Activated CD4-positive, alpha-beta T cell treated with anti-CD3 and anti-CD28 coated beads for 36 hours (primary cell): ENCODE measurements around the gene HAGH. TPM values are rescaled to one million over a fixed set of nuclear protein-coding genes. Genes with fewer than 3 reads are reported as not detected.

Experiments
- ATAC-seq: fragments of 200-7000 bp; cut with Tn5 transposase; one replicate; pipeline ENCODE4 v1.10.0; 2021; ENCODE audit warnings: mild to moderate bottlenecking, moderate library complexity
- CTCF ChIA-PET: fragments of 350-600 bp; sonication (Branson Sonifier 250); formaldehyde crosslinking; loops from one replicate; lab custom pipeline; 2021; ENCODE audit warnings: antibody characterized with exemption; lab: Charles Lee
- POLR2A ChIA-PET: fragments of 350-600 bp; sonication (Branson Sonifier 250); formaldehyde crosslinking; loops from one replicate; lab custom pipeline; 2021; ENCODE audit warnings: antibody characterized with exemption, inconsistent platforms; lab: Charles Lee
- DNase-seq: peaks from one replicate; pipeline ENCODE4 v3.0.0-alpha.2; 2020
- H3K27ac Mint-ChIP-seq: one replicate; pipeline ENCODE4 v1.8.0; 2021; ENCODE audit warnings: mixed read lengths
- H3K27me3 Mint-ChIP-seq: one replicate; pipeline ENCODE4 v1.8.0; 2021; ENCODE audit warnings: mixed read lengths
- H3K36me3 Mint-ChIP-seq: one replicate; pipeline ENCODE4 v1.8.0; 2021; ENCODE audit warnings: low read depth, mixed read lengths
- H3K4me1 Mint-ChIP-seq: one replicate; pipeline ENCODE4 v1.8.0; 2021; ENCODE audit warnings: mixed read lengths
- H3K4me3 Mint-ChIP-seq: one replicate; pipeline ENCODE4 v1.8.0; 2021; ENCODE audit warnings: mild to moderate bottlenecking, moderate library complexity, mixed read lengths
- H3K9me3 Mint-ChIP-seq: one replicate; pipeline ENCODE4 v1.8.0; 2021; ENCODE audit warnings: low read depth, mixed read lengths
- intact Hi-C, 2 experiments: fragments of 100-400 bp; cut with DNase I in 1 of 2; cut with micrococcal nuclease in 1 of 2; formaldehyde crosslinking; loops; one replicate each; pipeline versions ENCODE4 v1.14.2 to v1.15.1; 2022 to 2024; cut with DNase I, micrococcal nuclease
- total RNA-seq, 2 experiments: library from RNA; stranded (reverse); gene quantifications; one replicate each; pipeline ENCODE4 v1.2.3, GENCODE V29; 2021

Gene HAGH
- total RNA-seq, 2 experiments from 2014 or later = 20.9 to 25.0 TPM

DNA sequence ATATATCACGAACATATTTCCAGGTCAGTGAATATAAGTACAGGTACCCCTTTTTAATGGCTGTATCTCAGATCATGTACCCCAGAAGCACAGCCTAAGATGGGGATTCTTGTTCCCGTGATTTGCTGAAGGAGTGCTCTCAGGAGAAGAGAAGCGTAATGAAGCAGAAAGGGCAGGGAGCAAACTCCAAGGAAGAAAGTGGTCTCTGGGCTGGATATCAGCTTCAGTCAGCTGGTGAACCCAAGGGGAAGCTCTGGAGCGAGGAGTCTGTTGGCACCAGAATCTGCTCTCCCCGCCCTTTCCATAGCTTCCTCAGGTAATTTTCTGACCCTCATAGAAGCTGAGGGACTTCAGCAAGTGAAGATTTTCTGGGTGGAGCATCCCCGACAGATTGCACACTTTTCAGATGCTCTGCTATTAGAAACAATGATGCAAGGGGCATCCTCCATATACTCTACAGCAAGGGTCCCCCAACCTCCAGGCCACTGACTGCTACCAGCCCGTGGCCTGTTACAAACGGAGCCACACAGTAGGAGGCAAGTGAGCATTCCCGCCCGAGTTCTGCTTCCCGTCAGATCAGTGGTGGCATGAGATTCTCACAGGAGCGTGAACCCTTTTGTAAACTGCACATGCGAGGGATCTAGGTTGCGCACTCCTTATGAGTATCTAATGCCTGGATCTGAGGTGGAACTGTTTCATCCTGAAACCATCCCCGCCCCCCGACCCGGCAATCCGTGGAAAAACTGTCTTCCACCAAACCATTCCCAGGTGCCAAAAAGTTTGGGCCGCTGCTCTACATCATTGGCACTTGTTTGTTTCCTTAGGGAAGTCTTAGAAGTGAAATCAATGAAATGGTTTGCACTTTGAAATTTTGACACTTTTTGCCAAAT is 4.8 kb upstream of the HAGH start:
- Mint-ChIP-seq H3K27ac (no peak overlapping the region), H3K9me3 (no peaks in the 10 kb centered on the region), H3K36me3 (peaks cover 5% of the 10 kb centered on the region), H3K4me3 (no peak overlapping the region), H3K4me1 (peaks cover 19% of the 10 kb centered on the region), H3K27me3 (no peaks in the 10 kb centered on the region)
- DNase-seq (no peak), ATAC-seq (no peak)
- CTCF ChIA-PET = interaction anchor here (1.3 kb wide), 1 partner anchor 10 kb away, joined by 3 read pairs; no protein-coding TSS in a partner anchor
- intact Hi-C loops = no loop called here
- POLR2A ChIA-PET = no interaction called here

DNA sequence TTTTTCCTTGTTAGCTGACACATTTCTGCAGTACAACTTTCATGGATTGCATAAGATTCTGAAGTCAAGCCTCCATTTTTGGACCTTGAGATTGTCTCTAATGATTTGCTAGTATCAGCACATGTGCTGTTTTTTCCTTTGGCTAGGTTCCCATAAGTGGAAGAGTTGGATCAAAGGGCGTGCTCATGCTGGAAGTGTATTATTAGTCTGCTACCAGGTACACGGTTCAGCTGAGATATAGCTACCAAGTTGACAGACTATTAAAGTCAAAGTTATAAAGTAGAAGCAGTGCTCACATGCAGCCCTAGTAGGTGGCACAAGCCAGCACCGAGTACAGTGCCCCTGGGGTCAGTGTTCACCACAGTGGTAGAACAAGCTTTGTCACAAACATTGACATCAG is 3.6 kb upstream of the HAGH start:
- Mint-ChIP-seq H3K27me3 (no peaks in the 10 kb centered on the region), H3K9me3 (no peaks in the 10 kb centered on the region), H3K27ac (no peak overlapping the region), H3K4me1 (peaks cover 22% of the 10 kb centered on the region), H3K4me3 (no peak overlapping the region), H3K36me3 (peaks cover 5% of the 10 kb centered on the region)
- ChIA-PET CTCF (interaction anchor here (1.3 kb wide), 1 partner anchor 11 kb away, joined by 3 read pairs; no protein-coding TSS in a partner anchor), POLR2A (no interaction called here)
- ATAC-seq = no peak
- no peak for DNase-seq
- intact Hi-C loops = no loop called here

DNA sequence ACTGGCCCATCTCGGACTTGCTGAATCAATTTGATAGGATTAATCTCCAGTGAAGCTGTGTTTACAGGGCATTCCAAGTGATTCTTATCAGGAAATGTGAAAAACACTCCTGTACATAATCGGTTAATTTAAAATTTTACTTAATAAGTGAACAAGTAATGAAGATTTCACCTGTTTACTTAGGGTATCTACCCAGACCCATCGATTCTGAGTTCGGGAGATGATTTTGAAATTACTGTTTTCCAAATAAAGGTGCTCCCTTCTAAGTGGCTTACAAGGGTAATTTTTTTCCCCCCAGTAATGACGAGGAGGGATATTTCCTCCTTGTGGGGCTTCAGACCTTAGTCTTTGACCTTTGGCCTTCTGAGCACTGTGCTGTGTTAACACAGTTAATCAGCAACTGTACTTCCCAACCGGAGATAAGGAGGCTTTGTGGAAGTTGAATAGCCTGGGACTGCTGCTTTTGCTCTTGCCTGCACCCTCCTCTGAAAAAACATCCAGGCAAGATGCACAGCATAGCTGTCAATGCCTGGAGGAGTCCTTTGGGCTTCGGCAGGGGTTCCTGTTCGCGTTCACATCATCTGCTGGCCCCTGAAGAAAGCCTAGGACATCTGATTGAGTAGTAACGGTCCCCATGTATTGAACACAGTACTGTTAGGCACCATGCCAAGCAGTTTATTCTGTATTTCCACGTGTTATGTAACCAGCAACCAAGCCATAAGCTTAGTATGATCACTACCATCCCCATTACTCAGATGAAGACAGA is 2.2 kb upstream of the HAGH start:
- ChIA-PET CTCF (interaction anchor here (0.7 kb wide), 1 partner anchor 1756 kb away, joined by 3 read pairs; no protein-coding TSS in a partner anchor), POLR2A (no interaction called here)
- H3K36me3 Mint-ChIP-seq = peaks cover 5% of the 10 kb centered on the region
- no peak overlapping the region for H3K27ac Mint-ChIP-seq
- H3K27me3 Mint-ChIP-seq = no peaks in the 10 kb centered on the region
- peak overlapping the region; percentile 91 for H3K4me3 Mint-ChIP-seq
- H3K9me3 Mint-ChIP-seq = no peaks in the 10 kb centered on the region
- DNase-seq (no peak), ATAC-seq (no peak)
- H3K4me1 Mint-ChIP-seq = peaks cover 27% of the 10 kb centered on the region
- intact Hi-C loops = loop anchor here in 1 of 2 experiments (5.0 kb wide), 1 partner anchor 47 kb away; the partner anchor contains the start of genes NUBP2 and SPSB3

DNA sequence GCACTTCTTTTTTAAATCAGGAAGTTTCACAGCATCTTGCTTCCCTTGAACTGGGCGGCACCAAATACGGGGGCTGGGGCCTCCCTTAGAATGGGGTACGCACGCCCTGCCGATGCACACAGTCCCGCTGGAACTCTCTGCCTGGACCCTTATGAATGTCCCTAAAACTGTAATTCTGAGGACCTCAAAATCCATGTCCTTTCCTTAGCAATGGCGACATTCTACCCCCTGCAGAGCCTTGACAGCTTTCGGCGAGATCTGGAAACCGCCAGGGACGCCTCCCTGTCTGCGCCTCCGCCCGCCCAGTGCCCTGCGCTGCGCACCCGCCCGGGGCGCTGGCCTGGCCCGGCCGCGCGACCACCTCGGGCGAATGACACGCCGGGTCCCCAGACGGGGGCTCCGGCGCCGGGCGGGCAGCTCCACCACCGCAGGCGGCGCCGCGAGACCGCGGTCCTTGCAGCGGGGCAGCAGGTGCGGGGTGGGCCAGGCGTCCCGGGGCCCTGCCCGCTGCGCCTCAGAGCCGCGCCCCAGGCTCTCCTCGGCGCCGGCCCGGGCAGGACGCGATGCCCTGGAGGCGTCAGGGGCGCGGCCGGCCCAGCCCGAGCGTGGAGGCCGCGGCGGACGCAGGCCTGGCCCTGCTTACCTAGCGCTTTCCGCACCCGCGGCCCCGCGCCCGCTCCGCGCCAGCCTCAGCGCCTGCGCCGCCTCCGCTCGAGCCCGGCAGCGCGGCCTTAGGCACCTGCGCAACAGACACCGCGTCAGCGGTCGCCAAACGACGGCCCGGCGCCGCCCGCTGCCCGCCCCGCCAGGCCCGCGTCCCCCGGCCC is 548 bp downstream of the HAGH start:
- POLR2A ChIA-PET = interaction anchor here (0.6 to 0.9 kb wide), 2 partner anchors 43 to 329 kb away, joined by 3 to 4 read pairs; partner anchors contain the start of genes NUBP2 and SPSB3
- H3K4me1 Mint-ChIP-seq = peaks cover 27% of the 10 kb centered on the region
- ATAC-seq = peak; percentile 75

DNA sequence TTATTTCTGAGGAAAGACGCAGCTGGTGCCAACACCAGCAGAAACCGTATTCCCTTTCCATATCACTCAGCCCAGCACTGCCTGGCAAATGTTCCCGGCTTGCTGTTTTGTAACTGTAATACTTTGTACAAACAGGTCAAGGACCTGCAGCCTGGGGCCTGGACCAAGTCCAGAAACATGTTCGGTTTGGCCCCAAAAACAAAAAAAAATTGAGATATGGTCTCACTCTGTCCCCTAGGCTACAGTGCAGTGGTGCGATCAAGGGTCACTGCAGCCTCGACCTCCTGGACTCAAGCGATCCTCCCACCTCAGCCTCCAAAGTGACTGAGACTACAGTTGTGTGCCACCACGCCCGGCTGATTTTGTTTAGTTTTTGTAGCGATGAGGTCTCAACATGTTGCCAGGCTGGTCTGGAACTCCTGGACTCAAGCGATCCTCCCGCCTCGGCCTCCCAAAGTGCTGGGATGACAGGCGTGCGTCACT is 1.2 kb downstream of the HAGH start:
- Mint-ChIP-seq H3K27me3 (no peaks in the 10 kb centered on the region), H3K4me3 (peak overlapping the region; percentile 76), H3K9me3 (no peaks in the 10 kb centered on the region), H3K27ac (peak overlapping the region; percentile 72), H3K4me1 (peaks cover 27% of the 10 kb centered on the region), H3K36me3 (peaks cover 5% of the 10 kb centered on the region)
- CTCF ChIA-PET = interaction anchor here (0.5 to 1.1 kb wide), 2 partner anchors 52 to 495 kb away, joined by 3 to 4 read pairs; no protein-coding TSS in a partner anchor
- DNase-seq = no peak
- intact Hi-C loops = loop anchor here in 1 of 2 experiments (5.0 kb wide), 1 partner anchor 43 kb away; the partner anchor contains the start of genes NUBP2 and SPSB3
- POLR2A ChIA-PET = interaction anchor here (0.9 kb wide), 1 partner anchor 43 kb away, joined by 3 read pairs; the partner anchor contains the start of genes NUBP2 and SPSB3
- no peak for ATAC-seq

More for the DNA sequence above, 548 bp downstream of the HAGH start:
- intact Hi-C loops = loop anchor here (1.0 to 5.0 kb wide), 15 partner anchors 44 to 927 kb away; partner anchors contain the start of genes NUBP2 (in 2 of the 2), SPSB3 (in 2 of the 2), CLCN7 (in 1 of the 2) and JPT2 (in 1 of the 2)
- DNase-seq = peak; percentile 81
- Mint-ChIP-seq H3K27me3 (no peaks in the 10 kb centered on the region), H3K9me3 (no peaks in the 10 kb centered on the region), H3K36me3 (peaks cover 5% of the 10 kb centered on the region), H3K27ac (peak overlapping the region; percentile 72), H3K4me3 (peak overlapping the region; percentile 76)
- CTCF ChIA-PET = interaction anchor here (0.5 kb wide), 1 partner anchor 52 kb away, joined by 4 read pairs; no protein-coding TSS in a partner anchor

DNA sequence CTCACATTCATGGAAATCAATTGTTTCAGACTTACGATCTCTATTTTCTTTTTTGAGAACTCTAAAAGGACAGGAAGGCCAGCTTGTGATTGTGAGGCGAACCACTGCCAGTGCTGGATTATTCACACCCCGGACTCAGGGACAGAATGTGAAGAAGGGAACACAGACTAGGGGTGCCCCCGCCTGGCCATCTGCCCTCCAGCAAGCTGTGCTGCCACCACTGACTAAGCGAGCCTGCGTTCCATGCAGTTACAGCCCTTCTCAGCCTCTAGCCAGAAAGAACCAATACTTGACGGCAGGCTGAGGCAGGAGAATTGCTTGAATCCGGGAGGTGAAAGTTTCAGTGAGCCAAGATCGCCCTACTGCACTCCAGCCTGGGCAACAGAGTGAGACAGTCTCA is 2.8 kb downstream of the HAGH start:
- H3K27ac Mint-ChIP-seq = no peak overlapping the region

DNA sequence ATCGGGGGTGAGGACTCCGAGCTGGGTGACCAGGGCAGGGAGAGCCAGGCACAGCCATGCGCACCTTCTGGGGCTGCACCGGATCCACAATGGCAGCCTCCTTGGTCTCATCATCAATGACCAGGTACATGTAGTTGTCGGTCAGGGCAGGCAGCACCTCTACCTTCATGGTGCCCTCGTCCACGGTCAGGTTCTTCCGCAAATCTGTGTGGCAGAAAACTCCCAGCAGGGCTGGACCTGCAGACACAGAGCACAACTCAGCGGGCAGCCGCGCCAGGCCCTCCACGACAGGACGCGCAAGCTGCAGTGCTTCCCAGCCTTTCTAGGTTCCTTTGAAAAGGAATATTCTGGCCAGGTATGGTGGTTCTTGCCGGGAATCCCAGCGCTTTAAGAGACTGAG is 3.8 kb downstream of the HAGH start:
- intact Hi-C loops = no loop called here
- peaks cover 2% of the 10 kb centered on the region for H3K36me3 Mint-ChIP-seq
- DNase-seq = no peak
- H3K27ac Mint-ChIP-seq = no peak overlapping the region
- CTCF ChIA-PET = no interaction called here
- H3K9me3 Mint-ChIP-seq = no peaks in the 10 kb centered on the region
- no peak overlapping the region for H3K4me3 Mint-ChIP-seq
- POLR2A ChIA-PET = no interaction called here
- no peaks in the 10 kb centered on the region for H3K27me3 Mint-ChIP-seq
- ATAC-seq = no peak
- peaks cover 12% of the 10 kb centered on the region for H3K4me1 Mint-ChIP-seq

More for the DNA sequence above, 2.8 kb downstream of the HAGH start:
- ChIA-PET CTCF (no interaction called here), POLR2A (no interaction called here)
- Mint-ChIP-seq H3K4me3 (no peak overlapping the region), H3K4me1 (peaks cover 20% of the 10 kb centered on the region), H3K9me3 (no peaks in the 10 kb centered on the region), H3K36me3 (peaks cover 2% of the 10 kb centered on the region), H3K27me3 (no peaks in the 10 kb centered on the region)
- intact Hi-C loops = no loop called here
- ATAC-seq (no peak), DNase-seq (peak; percentile 55)

DNA sequence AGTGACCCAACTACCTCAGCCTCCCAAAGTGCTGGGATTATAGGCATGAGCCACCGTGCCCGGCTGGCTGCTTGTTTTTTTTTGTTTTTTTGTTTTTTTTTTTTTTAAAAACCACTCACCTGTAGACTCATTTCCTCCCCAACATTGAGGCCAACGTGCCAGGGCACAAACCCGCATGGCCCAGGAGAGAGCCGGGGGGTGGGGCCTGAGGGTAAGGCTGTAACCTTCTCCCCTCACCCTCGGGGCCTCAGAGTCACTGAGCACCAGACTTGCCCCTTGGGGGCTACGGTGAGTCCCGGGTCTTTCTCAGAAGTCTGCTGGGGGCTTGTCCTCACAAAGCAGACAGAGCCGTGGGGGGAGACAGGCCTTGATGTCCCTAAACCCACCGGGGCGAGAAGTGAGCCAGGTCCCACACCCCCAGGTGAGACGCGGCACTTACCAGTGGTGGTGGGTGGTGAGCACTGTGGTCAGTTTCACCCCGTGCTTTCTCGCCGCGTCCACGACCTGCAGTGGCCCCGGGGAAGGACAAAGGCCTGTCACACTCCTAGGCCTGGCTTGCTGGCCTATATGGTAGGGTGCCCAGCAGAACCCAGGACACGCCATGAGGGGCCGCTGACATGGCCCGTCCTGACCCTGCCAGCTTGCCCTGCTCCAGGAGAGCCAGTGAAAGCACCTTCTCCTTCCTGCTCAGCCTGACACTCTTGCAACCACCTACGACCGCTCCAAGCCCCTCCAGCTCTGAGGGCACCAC is 4.6 kb downstream of the HAGH start:
- ATAC-seq = no peak
- Mint-ChIP-seq H3K9me3 (no peaks in the 10 kb centered on the region), H3K36me3 (no peaks in the 10 kb centered on the region), H3K4me3 (no peak overlapping the region), H3K4me1 (peaks cover 8% of the 10 kb centered on the region), H3K27ac (no peak overlapping the region), H3K27me3 (no peaks in the 10 kb centered on the region)
- CTCF ChIA-PET = no interaction called here
- DNase-seq = no peak
- intact Hi-C loops = no loop called here
- POLR2A ChIA-PET = interaction anchor here (0.5 kb wide), 1 partner anchor 363 kb away, joined by 4 read pairs; no protein-coding TSS in a partner anchor

DNA sequence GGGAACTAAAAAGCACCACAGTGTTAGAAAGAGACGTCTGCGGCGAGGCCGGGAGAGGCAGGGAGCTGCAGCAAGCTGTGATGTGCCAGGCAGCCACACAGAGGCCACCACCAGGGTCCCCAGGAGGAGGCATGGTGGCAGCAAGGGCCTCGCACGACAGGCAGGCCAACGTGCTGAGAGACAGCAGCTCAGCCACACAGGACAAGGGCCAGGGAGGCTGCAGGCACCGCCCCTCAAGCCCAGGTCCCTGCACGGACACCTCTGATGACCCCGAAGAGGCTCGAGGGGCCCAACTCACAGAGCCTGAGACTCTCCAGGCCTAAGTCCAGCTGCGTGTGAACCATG is 5.7 kb downstream of the HAGH start:
- H3K36me3 Mint-ChIP-seq = no peaks in the 10 kb centered on the region
- intact Hi-C loops = no loop called here
- H3K27ac Mint-ChIP-seq = no peak overlapping the region
- H3K27me3 Mint-ChIP-seq = no peaks in the 10 kb centered on the region
- no peak overlapping the region for H3K4me3 Mint-ChIP-seq
- ChIA-PET POLR2A (no interaction called here), CTCF (interaction anchor here (0.8 kb wide), 1 partner anchor 458 kb away, joined by 3 read pairs; no protein-coding TSS in a partner anchor)
- peaks cover 8% of the 10 kb centered on the region for H3K4me1 Mint-ChIP-seq
- no peak for ATAC-seq
- no peak for DNase-seq
- no peaks in the 10 kb centered on the region for H3K9me3 Mint-ChIP-seq
